Uterus (tissue), 2 donors: ENCODE measurements around the gene HIGD1C.
"Not testable (repeated sequence)": the region's sequence is repeated elsewhere in the genome, so short reads cannot be mapped to it uniquely, and the experiment has no call there.

Experiments used
- CTCF ChIP-seq, 4 experiments: fragments of 200-600 bp in 2 of 4; fragments of 450-650 bp in 2 of 4; sonication (generic) in 2 of 4; IDR thresholded peaks; one replicate each; pipeline ENCODE4 v1.5.1; 2016 to 2019; ENCODE audit warnings: antibody characterized with exemption in 4 of 4, mild to moderate bottlenecking in 2 of 4, moderate library complexity in 1 of 4
- POLR2A ChIP-seq, 2 donors: fragments of 450-650 bp; IDR thresholded peaks; one replicate each; pipeline ENCODE4 v1.6.1; 2016; ENCODE audit warnings: antibody characterized with exemption in 2 of 2, mild to moderate bottlenecking in 1 of 2, moderate library complexity in 1 of 2

GRCh38 chr12:50912361-50912760, 40.0 kb upstream of the HIGD1C start:
- not testable (repeated sequence) for TF ChIP-seq CTCF, POLR2A (IDR thresholded peaks at IDR 0.05)
